Body of pancreas (tissue), 4 donors: ENCODE data around the gene C8A. TPM values are rescaled to one million over a fixed set of nuclear protein-coding genes. Genes with fewer than 3 reads are reported as not detected.

Experiments
- ATAC-seq: fragments of 150-250 bp; one replicate; pipeline ENCODE4 v1.9.1; 2016
- DNase-seq, 4 donors: peaks; one replicate each; pipeline ENCODE4 v3.0.0-alpha.2; 2019
- H3K27ac ChIP-seq, 4 donors: fragments of 200-600 bp; sonication (generic); 1 replicate in 3 of 4; 2 replicates in 1 of 4; pipeline versions ENCODE4 v1.5.1 to v1.6.1; 2016 to 2019; ENCODE audit warnings: mild to moderate bottlenecking in 1 of 4, mixed read lengths in 1 of 4, moderate library complexity in 1 of 4
- H3K27me3 ChIP-seq, 2 donors: fragments of 200-600 bp; sonication (generic); one replicate each; pipeline ENCODE4 v1.6.0; 2016; ENCODE audit warnings: mild to moderate bottlenecking in 1 of 2
- H3K36me3 ChIP-seq, 2 donors: fragments of 200-600 bp; sonication (generic); replicated peaks in 1 of 2; 2 replicates each; pipeline ENCODE4 v1.5.1; 2016; ENCODE audit warnings: low read depth in 2 of 2; ENCODE audit not compliant: insufficient read depth in 1 of 2
- H3K4me1 ChIP-seq: fragments of 200-600 bp; sonication (generic); one replicate; pipeline ENCODE4 v1.6.0; 2016
- H3K4me3 ChIP-seq, 2 donors: fragments of 200-600 bp; sonication (generic); 1 replicate in 1 of 2; 2 replicates in 1 of 2; pipeline ENCODE4 v1.5.1; 2016 to 2019
- H3K9me3 ChIP-seq, 3 donors: fragments of 200-600 bp; sonication (generic); 1 replicate in 2 of 3; 2 replicates in 1 of 3; pipeline ENCODE4 v1.5.1; 2016
- CTCF ChIP-seq, 7 experiments: fragments of 450-650 bp in 4 of 7; fragments of 200-600 bp in 3 of 7; sonication (generic) in 3 of 7; IDR thresholded peaks; one replicate each; pipeline ENCODE4 v1.5.1; 2016 to 2019; ENCODE audit warnings: antibody characterized with exemption in 7 of 7
- POLR2A ChIP-seq, 3 donors: fragments of 450-650 bp; IDR thresholded peaks; one replicate each; pipeline ENCODE4 v1.6.1; 2016; ENCODE audit warnings: antibody characterized with exemption in 3 of 3, mild to moderate bottlenecking in 2 of 3
- WGBS, 2 donors: methylation state at CpG; one replicate each; pipeline ENCODE4 v1.1.5; 2017; 5-methylcytosine and 5-hydroxymethylcytosine counted together
- intact Hi-C: fragments of 100-400 bp; cut with DNase I; formaldehyde crosslinking; loops from one replicate; pipeline ENCODE4 v1.15.1; 2023
- total RNA-seq, 2 donors: library from RNA; depleted of rRNA; stranded (reverse); fragments of >200 nt; gene quantifications; one replicate each; pipeline ENCODE4 v1.1.0, GENCODE V29; 2016

The C8A gene
- total RNA-seq, 2 donors from 2014 or later: not detected

- Histone ChIP-seq H3K4me3 (no peak overlapping the region), H3K4me1 (no peaks in the 10 kb centered on the region), H3K27ac (no peak overlapping the region), H3K27me3 (no peaks in the 10 kb centered on the region), H3K36me3 (no peaks in the 10 kb centered on the region), H3K9me3 (no peaks in the 10 kb centered on the region)
- DNase-seq (no peak), ATAC-seq (no peak)
- intact Hi-C loops: no loop called here
- TF ChIP-seq CTCF (IDR thresholded peaks at IDR 0.05): no peak
- TF ChIP-seq POLR2A (IDR thresholded peaks at IDR 0.05): no peak
- 76% methylated on average over 3 of the region's 3 CpGs for WGBS, 2 donors
Observed at GRCh38 chr1:56877973-56878372, 23.4 kb downstream of the C8A start.

- Histone ChIP-seq H3K9me3 (no peaks in the 10 kb centered on the region), H3K27ac (no peak overlapping the region), H3K27me3 (no peaks in the 10 kb centered on the region), H3K36me3 (no peaks in the 10 kb centered on the region), H3K4me1 (no peaks in the 10 kb centered on the region), H3K4me3 (no peak overlapping the region)
- TF ChIP-seq CTCF (IDR thresholded peaks at IDR 0.05): no peak
- TF ChIP-seq POLR2A (IDR thresholded peaks at IDR 0.05): no peak
- DNase-seq: no peak
- no peak for ATAC-seq
- WGBS, 2 donors: 81 to 83% methylated on average over 1 of the region's 1 CpG
- intact Hi-C loops: no loop called here
Observed at GRCh38 chr1:56880774-56881173, 26.2 kb downstream of the C8A start.

- no peak overlapping the region for H3K4me3 ChIP-seq
- H3K36me3 ChIP-seq: no peaks in the 10 kb centered on the region
- H3K27me3 ChIP-seq: no peaks in the 10 kb centered on the region
- ATAC-seq (no peak), DNase-seq (no peak)
- H3K4me1 ChIP-seq: no peaks in the 10 kb centered on the region
- intact Hi-C loops: no loop called here
- H3K27ac ChIP-seq: no peak overlapping the region
- TF ChIP-seq CTCF (IDR thresholded peaks at IDR 0.05) (no peak), POLR2A (IDR thresholded peaks at IDR 0.05) (no peak)
- H3K9me3 ChIP-seq: no peaks in the 10 kb centered on the region
- WGBS, 2 donors: 89% methylated on average over 6 of the region's 6 CpGs
Observed at GRCh38 chr1:56881417-56881816, 26.8 kb downstream of the C8A start.

DNA sequence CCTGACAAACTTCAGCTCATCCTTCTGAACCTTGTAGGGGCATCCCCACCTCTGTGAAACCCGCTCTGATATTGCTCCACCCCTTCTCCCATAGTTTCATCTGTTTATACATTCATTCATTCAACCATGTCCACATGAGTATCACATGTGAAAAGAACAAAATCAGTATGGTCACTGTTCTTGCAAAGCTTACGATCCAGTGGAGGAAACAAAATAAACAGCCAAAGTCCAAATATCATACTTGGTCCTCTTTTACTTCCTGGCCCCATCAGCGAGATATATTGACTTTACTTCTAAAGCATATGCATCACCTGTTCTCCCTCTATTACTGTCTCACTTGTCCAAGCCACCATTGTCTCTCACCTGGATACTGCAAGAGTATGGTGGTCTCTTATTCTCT, 35.6 kb downstream of the C8A start:
- Histone ChIP-seq H3K9me3 (no peaks in the 10 kb centered on the region), H3K4me3 (no peak overlapping the region), H3K36me3 (no peaks in the 10 kb centered on the region), H3K4me1 (no peaks in the 10 kb centered on the region), H3K27ac (no peak overlapping the region), H3K27me3 (no peaks in the 10 kb centered on the region)
- no peak for ATAC-seq
- WGBS, 2 donors: 86 to 92% methylated on average over 3 of the region's 3 CpGs
- no peak for DNase-seq
- TF ChIP-seq POLR2A (IDR thresholded peaks at IDR 0.05) (no peak), CTCF (IDR thresholded peaks at IDR 0.05) (no peak)
- intact Hi-C loops: no loop called here

DNA sequence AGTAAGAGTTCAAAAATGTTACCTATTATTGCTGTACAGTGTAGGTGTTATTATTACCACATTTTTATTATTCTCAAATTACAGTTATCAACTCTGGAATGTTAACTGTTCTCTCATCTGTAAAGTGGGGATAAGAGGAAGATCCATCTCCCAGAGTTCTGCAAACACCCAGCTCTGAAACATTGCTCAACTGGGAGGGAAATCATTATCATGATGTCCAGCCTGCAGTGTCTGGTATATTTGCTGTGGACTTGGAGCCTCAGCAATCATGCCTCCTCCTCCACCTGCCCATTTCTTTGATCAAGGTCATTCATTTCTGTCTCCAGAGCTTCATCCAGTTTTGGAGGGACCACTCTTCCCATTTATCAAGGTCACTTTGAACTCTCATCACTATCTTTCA, 39.4 kb downstream of the C8A start:
- intact Hi-C loops: no loop called here
- no peak overlapping the region for H3K27ac ChIP-seq
- ATAC-seq: no peak
- DNase-seq: no peak
- H3K4me3 ChIP-seq: no peak overlapping the region
- peaks cover 23% of the 10 kb centered on the region for H3K4me1 ChIP-seq
- TF ChIP-seq CTCF (IDR thresholded peaks at IDR 0.05): no peak
- no peaks in the 10 kb centered on the region for H3K9me3 ChIP-seq
- no peaks in the 10 kb centered on the region for H3K27me3 ChIP-seq
- no peaks in the 10 kb centered on the region for H3K36me3 ChIP-seq
